C4-2B (cell line): ENCODE results near the gene STAMBP.

Experiments
- ZFX ChIP-seq: fragments of 450-650 bp; IDR thresholded peaks from 2 replicates; pipeline ENCODE4 v1.6.1; 2017
- TF ChIP-seq, protein P1 (sequence below): fragments of 450-650 bp; conservative IDR thresholded peaks from 2 replicates; pipeline ENCODE4 v1.5.1; 2017; ENCODE audit warnings: mild to moderate bottlenecking

DNA sequence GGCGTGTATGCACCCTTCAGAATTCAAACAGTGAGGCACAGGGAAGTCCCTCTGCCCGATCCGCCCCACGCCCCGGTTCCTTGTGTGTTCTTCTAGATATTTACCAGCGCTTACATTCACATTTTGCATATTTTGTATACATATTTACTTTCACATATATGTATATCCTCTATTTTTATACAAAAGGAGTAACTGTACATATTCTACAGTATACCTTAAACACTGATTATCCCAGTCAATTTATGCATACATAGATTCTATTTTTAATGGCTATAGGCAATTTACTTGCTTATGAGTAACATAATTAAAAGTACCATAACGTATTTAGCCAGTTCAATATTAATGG, 48.6 kb upstream of the STAMBP start:
- TF ChIP-seq, protein P1, sequence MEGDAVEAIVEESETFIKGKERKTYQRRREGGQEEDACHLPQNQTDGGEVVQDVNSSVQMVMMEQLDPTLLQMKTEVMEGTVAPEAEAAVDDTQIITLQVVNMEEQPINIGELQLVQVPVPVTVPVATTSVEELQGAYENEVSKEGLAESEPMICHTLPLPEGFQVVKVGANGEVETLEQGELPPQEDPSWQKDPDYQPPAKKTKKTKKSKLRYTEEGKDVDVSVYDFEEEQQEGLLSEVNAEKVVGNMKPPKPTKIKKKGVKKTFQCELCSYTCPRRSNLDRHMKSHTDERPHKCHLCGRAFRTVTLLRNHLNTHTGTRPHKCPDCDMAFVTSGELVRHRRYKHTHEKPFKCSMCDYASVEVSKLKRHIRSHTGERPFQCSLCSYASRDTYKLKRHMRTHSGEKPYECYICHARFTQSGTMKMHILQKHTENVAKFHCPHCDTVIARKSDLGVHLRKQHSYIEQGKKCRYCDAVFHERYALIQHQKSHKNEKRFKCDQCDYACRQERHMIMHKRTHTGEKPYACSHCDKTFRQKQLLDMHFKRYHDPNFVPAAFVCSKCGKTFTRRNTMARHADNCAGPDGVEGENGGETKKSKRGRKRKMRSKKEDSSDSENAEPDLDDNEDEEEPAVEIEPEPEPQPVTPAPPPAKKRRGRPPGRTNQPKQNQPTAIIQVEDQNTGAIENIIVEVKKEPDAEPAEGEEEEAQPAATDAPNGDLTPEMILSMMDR: peak; percentile 61
- no peak for TF ChIP-seq ZFX
